KOPT-K1 (cell line): ENCODE results near the gene TMEM202.
"Not testable (repeated sequence)": the region's sequence is repeated elsewhere in the genome, so short reads cannot be mapped to it uniquely, and the experiment has no call there.

Experiments
- H3K27ac ChIP-seq: fragments of 200-600 bp; sonication (generic); 2 replicates; pipeline ENCODE4 v1.5.1; 2016; ENCODE audit warnings: antibody characterized with exemption, mild to moderate bottlenecking, low read depth, low read length; ENCODE audit not compliant: poor library complexity, severe bottlenecking
- H3K36me3 ChIP-seq: fragments of 200-600 bp; sonication (generic); 2 replicates; pipeline ENCODE4 v1.5.1; 2017; ENCODE audit warnings: antibody characterized with exemption, mild to moderate bottlenecking, low read length, moderate library complexity; ENCODE audit not compliant: insufficient read depth
- H3K9me3 ChIP-seq: fragments of 200-600 bp; sonication (generic); 2 replicates; pipeline ENCODE4 v1.5.1; 2017; ENCODE audit warnings: antibody characterized with exemption, low read length, mild to moderate bottlenecking; ENCODE audit not compliant: insufficient read depth, poor library complexity, severe bottlenecking

Gene TMEM202

GRCh38 chr15:72379856-72380430 is 18.2 kb upstream of the TMEM202 start:
- Histone ChIP-seq H3K9me3 (no peaks in the 10 kb centered on the region), H3K36me3 (no peaks in the 10 kb centered on the region), H3K27ac (no peak overlapping the region)

DNA sequence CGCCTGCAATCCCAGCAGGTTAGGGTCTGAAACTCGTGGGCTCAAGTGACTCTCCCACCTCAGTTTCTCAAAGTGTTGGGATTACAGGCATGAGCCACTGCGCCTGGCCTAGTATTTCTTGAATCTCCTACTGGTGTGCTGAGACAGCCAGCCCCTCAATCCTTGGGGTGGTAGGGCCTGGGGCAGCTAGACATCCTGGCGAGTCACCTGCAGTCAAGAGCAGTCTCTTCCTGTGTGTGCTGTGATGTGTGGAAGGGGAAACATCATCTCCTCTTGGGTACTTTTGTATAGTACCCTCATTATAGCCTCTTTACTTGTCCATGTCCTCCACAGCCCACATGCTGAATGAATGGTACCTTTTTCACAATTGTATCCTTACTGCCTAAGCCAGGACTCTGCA is 17.4 kb upstream of the TMEM202 start:
- H3K9me3 ChIP-seq = no peaks in the 10 kb centered on the region
- H3K36me3 ChIP-seq = no peaks in the 10 kb centered on the region
- no peak overlapping the region for H3K27ac ChIP-seq

DNA sequence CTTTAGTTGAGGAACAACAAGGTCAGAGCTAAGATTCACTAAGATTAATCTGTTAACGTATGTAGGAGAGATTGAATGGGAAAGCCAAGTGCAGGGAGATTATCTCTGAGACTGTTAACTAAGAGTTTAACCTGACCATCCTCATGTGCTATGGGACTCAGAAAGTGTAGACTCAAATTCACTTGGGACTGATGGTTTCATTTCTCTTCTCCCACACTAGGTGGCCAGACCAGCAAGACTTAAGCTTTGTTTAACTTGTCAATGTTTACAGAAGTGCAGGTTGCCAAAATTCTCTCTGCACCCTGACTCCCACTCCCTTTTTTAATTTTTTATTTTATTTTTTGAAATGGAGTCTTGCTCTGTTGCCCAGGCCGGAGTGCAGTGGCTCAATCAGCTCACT is 16.0 kb upstream of the TMEM202 start:
- Histone ChIP-seq H3K36me3 (no peaks in the 10 kb centered on the region), H3K9me3 (no peaks in the 10 kb centered on the region), H3K27ac (no peak overlapping the region)

- no peaks in the 10 kb centered on the region for H3K36me3 ChIP-seq
- H3K9me3 ChIP-seq = no peaks in the 10 kb centered on the region
- no peak overlapping the region for H3K27ac ChIP-seq
Measured at GRCh38 chr15:72387741-72388140, 10.4 kb upstream of the TMEM202 start.

DNA sequence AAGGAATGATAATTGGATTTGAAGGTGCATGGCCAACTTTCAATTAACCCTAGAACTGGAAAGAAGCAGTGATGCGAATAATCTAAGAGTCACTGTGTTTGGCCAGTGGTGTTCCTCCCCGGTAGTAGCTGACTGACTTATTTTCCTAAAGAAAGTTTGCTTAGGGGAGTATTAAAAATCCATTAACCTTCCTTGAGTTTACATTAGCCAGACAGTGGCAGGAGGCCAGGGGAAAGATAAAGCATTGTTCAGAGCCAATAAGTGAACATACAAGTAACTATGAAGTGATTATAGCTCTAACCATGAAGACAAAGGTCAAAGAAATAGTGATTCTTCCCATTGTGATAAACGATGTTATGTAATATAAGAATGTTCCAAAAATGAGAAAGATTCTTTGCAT is 8.9 kb upstream of the TMEM202 start:
- H3K9me3 ChIP-seq = no peaks in the 10 kb centered on the region
- H3K36me3 ChIP-seq = no peaks in the 10 kb centered on the region
- H3K27ac ChIP-seq = no peak overlapping the region

DNA sequence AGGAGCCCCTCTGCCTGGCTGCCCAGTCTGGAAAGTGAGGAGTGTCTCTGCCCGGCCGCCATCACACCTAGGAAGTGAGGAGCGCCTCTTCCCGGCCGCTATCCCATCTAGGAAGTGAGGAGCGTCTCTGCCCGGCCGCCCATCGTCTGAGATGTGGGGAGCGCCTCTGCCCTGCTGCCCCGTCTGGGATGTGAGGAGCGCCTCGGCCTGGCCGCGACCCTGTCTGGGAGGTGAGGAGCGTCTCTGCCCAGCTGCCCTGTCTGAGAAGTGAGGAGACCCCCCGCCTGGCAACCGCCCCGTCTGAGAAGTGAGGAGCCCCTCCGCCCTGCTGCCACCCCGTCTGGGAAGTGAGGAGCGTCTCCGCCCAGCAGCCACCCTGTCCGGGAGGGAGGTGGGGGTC is 1.8 kb upstream of the TMEM202 start:
- H3K9me3 ChIP-seq, H3K27ac ChIP-seq, H3K36me3 ChIP-seq: not testable (repeated sequence)

GRCh38 chr15:72398648-72399047 is 543 bp downstream of the TMEM202 start:
- no peak overlapping the region for H3K27ac ChIP-seq
- no peaks in the 10 kb centered on the region for H3K9me3 ChIP-seq
- H3K36me3 ChIP-seq = no peaks in the 10 kb centered on the region

DNA sequence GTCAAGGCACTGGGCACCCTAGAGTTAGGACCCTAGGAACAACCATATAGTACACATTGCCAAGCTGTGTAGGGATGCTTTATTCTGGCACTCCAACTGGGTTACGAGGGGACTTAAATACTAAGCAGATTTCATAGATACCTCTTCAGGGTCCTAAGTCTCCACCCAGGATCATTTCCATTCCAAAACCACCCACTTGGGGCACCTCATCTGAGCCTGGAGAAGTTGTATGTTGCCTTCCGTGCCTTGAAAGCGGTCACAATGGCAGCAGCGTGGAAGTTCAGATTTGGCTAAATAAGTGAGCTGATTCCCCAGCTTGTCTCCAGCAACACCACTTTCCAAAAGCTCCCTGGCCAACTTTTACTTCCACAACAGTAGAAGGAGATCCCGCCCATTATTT is 4.6 kb downstream of the TMEM202 start:
- Histone ChIP-seq H3K27ac (no peak overlapping the region), H3K9me3 (no peaks in the 10 kb centered on the region), H3K36me3 (no peaks in the 10 kb centered on the region)

DNA sequence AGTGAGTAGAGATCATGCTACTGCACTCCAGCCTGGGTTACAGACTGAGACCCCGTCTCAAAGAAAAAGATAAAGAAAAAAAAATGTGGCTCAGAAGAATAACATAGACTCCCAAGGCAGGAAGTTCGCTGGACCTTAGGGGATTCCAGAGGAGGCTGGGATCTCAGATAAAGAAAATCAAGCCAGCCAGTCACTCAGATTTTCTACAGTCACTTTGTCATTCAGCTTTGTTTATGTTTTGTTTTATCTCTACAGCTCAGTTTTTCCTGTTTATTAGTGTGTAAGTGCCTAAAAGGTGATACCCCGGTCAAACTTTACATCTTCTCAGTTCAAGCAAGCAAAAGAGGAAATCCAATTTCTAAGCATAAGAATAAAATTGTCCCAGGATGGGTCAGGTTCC is 6.3 kb downstream of the TMEM202 start:
- no peaks in the 10 kb centered on the region for H3K36me3 ChIP-seq
- no peaks in the 10 kb centered on the region for H3K9me3 ChIP-seq
- no peak overlapping the region for H3K27ac ChIP-seq

- Histone ChIP-seq H3K27ac (no peak overlapping the region), H3K36me3 (no peaks in the 10 kb centered on the region), H3K9me3 (no peaks in the 10 kb centered on the region)
Measured at GRCh38 chr15:72404841-72405240, 6.7 kb downstream of the TMEM202 start.

DNA sequence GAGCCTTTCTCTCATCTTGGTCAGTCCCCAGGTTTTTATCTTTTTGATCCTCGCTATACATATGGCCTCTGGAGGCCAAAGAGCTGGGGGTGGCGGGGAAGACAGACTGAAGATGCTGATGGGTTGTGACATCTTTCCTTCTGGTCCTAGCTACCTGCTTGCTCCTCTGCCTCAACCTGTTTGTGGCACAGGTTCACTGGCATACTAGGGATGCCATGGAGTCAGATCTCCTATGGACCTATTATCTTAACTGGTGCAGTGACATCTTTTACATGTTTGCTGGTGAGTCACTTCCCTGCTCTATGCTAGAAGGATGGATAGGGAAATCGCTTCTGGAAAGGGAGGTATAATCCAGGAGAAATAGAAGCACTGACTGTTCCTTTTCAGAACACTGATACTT is 8.8 kb downstream of the TMEM202 start:
- no peaks in the 10 kb centered on the region for H3K36me3 ChIP-seq
- H3K27ac ChIP-seq = no peak overlapping the region
- H3K9me3 ChIP-seq = no peaks in the 10 kb centered on the region

- Histone ChIP-seq H3K36me3 (no peaks in the 10 kb centered on the region), H3K27ac (no peak overlapping the region), H3K9me3 (no peaks in the 10 kb centered on the region)
Measured at GRCh38 chr15:72411111-72411510, 13.0 kb downstream of the TMEM202 start.

DNA sequence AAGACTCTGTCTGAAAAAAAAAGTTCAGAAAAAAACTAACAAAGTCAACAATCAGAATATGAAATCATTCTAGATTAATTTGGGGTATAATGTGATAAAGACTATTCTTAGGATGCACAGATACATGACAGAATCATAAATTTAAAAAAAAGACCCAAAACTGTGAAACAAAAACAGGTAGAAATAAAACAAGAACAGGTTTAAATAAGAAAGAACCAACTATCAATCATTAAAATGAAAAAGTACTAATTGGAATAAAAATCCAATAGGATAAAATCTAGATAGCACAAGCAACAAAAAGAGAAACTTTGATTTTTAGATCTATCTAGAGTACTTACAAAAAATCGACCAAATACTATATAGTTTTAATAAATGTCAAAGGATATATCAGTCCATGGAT is 13.4 kb downstream of the TMEM202 start:
- Histone ChIP-seq H3K36me3 (no peaks in the 10 kb centered on the region), H3K9me3 (no peaks in the 10 kb centered on the region), H3K27ac (no peak overlapping the region)

DNA sequence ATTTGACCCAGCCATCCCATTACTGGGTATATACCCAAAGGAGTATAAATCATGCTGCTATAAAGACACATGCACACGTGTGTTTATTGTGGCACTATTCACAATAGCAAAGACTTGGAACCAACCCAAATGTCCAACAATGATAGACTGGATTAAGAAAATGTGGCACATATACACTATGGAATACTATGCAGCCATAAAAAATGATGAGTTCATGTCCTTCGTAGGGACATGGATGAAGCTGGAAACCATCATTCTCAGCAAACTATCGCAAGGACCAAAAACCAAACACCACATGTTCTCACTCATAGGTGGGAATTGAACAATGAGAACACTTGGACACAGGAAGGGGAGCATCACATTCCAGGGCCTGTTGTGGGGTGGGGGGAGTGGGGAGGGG is 15.2 kb downstream of the TMEM202 start:
- H3K36me3 ChIP-seq, H3K27ac ChIP-seq, H3K9me3 ChIP-seq: not testable (repeated sequence)

DNA sequence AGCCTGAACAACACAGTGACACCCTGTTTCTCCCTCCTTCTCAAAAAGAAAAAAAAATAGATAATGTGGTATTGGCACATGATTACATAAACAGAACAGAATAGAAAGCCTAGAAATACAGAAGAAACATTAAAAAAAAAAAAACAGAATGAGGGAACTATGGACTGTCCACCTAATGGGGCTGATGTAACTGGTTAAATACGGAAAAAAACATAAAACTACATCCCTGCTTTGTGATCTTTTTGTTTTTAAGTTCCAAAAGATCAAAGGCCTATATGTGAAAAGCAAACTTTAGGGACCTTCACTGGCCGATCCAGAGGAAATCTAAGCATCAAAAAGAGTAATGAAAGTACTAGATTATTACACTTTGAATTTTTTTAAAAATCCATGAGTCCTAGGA is 17.2 kb downstream of the TMEM202 start:
- no peak overlapping the region for H3K27ac ChIP-seq
- no peaks in the 10 kb centered on the region for H3K36me3 ChIP-seq
- H3K9me3 ChIP-seq = no peaks in the 10 kb centered on the region

- H3K27ac ChIP-seq, H3K9me3 ChIP-seq, H3K36me3 ChIP-seq: not testable (repeated sequence)
Measured at GRCh38 chr15:72419768-72420167, 21.7 kb downstream of the TMEM202 start.

GRCh38 chr15:72420576-72420975 is 22.5 kb downstream of the TMEM202 start:
- Histone ChIP-seq H3K9me3 (peaks cover 5% of the 10 kb centered on the region), H3K36me3 (no peaks in the 10 kb centered on the region), H3K27ac (no peak overlapping the region)
